ENCODE results near the gene CNOT3.

Gene CNOT3

DNA sequence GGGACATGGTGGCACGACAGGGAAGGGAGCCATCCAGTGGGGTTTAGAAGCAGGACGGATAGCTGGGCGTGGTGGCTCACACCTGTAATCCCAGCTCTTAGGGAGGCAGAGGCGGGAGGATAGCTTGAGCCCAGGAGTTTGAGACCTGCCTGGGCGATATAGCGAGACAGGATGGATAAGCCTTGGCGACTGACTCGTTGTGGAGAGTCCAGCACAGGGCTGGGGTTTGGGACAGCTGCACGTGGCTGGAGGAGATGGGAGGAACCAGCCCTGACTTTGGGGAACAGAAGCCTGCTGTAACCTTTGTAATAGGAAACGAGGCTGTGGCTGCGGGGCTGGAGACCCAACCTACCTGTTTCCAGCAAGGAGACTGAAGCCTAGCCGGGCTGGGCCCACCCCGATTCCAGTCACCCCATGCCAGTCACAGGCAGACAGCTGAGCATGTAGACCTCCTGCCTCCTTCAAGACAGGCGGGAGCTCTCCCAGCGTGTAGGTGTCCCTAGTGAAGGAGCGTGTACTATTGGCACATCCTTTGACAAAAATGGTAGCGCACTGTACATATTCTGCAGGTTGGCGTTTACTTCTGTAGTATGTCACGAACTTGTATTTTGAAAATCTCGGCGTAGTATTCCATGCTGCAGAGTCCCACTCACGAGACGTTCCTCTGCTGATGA, 13.9 kb downstream of the CNOT3 start:
- DNase-seq (ENCODE audit: low read depth): no peak

DNA sequence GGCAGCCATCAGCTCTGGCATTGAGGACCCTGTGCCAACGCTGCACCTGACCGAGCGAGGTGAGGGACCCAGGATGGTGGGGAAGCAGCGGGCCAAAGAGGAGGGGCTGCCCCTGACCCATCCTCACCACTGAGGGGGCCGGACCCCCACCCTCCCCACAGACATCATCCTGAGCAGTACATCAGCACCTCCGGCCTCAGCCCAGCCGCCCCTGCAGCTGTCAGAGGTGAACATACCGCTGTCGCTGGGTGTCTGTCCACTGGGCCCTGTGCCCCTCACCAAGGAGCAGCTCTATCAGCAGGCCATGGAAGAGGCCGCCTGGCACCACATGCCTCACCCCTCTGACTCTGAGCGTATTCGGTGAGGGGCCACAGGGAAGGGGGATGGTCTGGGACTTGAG, 14.7 kb downstream of the CNOT3 start:
- no peak for DNase-seq (ENCODE audit: low read depth)

DNA sequence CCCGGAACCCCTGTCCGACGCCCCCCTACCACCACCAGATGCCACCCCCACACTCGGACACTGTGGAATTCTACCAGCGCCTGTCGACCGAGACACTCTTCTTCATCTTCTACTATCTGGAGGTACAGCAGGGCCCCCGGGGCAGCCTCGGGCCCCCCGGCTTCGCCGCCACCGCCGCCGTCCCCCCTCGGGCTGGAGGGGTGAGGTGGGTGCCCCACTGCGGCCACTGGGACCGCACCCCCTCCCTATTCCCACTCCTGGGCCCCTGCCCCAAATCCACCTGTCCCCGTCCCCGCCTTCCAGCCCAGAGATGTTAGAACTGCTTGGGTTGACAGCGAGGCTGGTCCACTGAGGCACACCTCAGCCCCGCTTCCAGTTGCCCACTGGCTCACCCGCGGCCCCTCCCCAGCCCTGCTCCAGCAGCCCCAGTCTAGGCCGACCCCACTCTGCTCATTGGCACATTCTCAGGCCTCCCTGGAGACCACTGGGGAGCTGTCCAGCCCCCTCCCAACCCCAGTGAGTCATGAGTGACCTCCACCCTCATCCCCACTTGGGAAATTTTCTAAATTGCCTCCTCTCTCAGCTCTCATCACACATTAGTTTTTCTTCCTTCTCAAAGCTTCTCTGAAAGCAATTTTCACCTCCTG, 15.4 kb downstream of the CNOT3 start:
- DNase-seq (ENCODE audit: low read depth): no peak

DNA sequence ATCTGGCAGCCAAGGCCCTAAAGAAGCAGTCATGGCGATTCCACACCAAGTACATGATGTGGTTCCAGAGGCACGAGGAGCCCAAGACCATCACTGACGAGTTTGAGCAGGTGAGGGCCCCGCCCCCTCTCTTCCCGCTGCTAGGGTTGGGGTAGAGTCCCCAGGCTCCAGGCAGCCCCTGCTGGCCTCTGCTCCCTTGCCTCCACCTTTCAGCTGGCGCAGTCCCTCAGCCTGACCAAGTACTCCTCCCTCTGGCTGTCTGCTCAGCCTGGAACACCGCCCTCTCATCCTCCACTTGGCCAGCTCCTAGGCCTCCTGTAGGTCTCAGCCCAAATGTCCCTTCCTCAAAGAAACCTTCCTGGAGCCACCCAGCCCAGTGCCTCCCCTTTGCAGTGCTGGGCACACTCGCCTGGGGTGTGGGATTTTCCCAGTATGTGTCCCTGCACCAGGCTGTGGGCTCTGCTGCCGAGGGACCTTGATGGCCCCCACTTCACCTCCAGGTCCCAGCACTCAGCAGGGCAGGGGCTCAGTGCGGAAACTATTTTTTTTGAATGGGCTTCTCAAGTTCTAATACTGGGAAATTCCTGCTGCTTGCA, 16.3 kb downstream of the CNOT3 start:
- DNase-seq (ENCODE audit: low read depth): no peak

DNA sequence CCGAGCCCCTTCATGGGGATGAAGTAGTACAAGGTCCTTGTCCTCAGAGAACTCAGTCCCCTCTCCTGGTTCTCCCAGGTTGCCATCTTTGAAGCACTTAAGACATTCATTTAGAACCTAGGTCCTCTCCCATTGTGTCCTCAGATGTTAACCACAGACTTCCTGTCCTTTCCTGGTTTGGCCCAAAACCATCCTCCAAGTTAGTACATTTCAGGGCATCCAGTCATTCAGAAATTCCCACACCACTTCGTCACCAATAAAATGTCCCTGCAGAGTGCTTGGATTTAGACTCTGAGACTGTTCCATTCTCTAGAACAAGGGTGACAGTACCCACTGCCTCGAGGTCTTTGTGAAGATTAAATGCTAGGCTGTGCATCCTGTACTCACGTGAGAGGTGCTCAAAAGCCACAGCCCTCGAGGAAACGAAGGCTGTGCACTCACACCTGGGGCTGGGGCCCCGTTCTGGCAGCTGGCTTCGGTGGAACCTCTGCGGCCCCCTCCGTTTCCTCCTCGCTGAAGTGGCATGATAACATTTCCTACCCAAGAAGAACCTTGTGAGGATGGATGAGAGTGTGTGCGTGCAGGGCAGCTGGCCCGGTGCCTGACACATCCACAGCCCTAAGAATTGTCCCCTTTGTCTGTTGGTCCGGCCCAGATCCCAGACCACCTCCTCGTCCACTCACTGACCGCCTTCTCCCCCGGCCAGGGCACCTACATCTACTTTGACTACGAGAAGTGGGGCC, 17.2 kb downstream of the CNOT3 start:
- DNase-seq (ENCODE audit: low read depth): no peak

DNA sequence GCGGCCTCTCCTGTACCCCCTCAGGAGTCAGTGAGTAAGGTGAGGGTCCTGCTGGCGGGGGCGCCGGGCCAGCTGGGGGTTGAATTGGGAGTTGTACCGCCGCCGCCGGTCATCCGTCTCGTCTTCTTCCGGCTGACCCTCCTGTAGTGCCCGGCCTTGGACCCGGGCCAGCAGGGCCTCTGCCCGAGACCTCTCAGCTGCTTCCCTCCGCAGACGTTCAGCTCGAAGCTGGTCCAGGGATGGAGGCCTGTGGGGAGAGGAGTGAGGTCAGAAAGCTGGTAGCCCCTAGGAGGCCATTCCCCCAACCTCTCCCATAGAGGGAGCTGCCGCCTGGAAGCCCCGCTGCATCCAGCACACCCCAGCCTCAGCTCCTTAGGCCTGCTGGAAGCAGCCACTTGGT, 18.1 kb downstream of the CNOT3 start:
- DNase-seq (ENCODE audit: low read depth): no peak

DNA sequence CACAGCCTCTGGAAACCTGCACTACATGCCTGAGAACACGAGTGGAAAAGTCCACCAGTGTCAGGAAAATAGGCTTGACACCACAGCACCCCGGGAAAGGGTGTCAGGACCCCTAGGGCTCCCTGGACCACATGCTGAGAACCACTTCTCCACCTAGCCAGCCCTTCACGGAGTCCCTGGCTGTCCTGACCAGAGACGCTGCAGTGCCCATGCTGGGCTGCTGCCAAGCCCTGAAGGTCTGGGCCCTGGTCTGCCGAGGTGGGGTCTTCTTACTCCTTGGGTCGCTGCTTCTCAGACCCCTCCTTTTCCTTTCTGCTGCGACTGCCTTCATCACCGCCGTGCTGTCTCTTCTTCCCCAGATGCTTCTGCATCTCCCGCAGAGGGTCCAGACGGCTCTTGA, 18.9 kb downstream of the CNOT3 start:
- DNase-seq (ENCODE audit: low read depth): no peak

DNA sequence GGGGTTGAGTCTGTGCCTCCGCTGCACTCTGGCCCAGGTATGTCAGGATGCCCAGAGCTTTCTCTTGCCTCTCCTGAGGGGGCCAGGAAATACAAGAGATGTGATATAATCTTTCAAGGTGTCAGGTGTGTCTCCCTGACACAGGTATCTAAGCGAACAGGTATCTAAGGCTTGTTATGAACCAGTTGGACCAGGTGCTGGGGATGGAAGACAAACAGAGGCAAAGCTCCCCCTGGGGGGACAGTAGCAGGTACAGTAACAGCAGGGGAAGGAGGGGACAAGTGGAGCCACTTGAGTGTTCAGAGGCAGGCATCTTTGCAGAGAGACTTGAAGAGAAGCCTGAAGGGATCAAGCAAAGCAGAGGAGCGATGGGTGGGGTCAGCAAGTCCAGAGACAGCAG, 19.4 kb downstream of the CNOT3 start:
- DNase-seq (ENCODE audit: low read depth): no peak

DNA sequence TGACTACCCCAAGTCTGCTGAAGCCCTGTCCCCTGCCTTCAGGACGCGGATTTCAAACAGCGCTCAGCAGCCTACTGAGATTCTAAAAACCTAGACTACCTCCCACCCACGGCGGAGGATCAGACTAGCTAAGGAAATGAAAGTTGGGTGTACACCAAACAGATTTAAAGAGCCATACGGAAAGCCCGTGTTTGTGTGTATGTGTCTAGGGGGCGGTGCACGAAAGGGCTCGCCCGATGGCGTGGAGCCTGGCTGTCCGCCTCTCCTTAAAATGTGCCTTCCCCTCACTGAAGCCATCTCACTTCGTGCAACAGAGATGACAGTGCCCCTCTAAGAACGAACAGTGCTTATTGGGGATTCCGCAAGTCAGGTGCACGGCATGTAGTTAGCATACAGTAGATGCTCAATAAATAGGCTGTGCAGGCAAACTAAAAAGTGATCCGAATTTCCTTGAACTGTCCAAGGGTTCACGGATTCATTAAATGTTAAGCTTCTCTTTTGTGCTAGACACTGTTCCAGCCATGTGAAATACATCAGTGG, 21.3 kb downstream of the CNOT3 start:
- DNase-seq (ENCODE audit: low read depth): no peak

DNA sequence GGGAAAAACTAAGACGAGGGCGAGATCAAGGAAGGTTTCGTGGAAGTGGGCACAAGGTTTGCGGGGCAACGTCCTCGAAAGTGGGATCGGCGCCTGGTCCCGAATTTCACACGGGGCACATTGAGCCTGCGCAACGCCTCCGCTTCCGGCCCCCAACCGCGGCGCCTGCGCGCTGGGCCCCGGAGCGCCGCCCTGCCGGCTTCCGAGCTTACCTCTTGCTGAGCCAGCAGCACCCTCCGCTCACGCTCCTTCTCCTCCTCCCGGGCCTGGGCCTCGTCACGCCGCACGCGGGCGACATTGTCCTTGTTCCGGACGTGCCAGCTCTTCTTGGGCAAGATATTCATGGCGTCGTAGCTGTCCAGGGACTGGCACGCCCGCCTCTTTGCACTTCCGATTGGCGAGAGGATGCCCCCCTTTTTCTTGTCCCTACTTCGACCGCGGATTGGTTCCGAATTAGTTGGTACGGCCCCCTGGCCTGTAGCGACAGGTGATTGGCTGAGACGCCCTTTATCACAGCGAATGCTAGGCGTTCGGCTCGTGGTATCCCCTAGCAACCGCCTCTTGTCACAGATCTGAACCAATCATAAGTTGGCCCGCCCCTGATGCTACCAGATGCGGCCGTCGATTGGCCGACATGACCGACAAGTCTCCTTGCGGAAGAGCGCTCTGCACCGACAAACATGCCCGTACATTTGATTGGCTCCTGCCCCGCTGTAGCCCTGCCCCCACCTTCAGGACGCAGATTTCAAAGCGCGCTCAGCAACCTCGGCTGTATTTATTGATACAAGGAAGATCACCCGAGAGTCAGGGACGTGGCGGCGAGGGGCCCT, 22.0 kb downstream of the CNOT3 start, which contains the start of gene LENG1:
Gene LENG1, minus strand, starts transcription at position 370 of the 830 bp plus-strand sequence. Its CDS starts 26 bp downstream, at position 344.
- DNase-seq (ENCODE audit: low read depth): peak; percentile 97

DNA sequence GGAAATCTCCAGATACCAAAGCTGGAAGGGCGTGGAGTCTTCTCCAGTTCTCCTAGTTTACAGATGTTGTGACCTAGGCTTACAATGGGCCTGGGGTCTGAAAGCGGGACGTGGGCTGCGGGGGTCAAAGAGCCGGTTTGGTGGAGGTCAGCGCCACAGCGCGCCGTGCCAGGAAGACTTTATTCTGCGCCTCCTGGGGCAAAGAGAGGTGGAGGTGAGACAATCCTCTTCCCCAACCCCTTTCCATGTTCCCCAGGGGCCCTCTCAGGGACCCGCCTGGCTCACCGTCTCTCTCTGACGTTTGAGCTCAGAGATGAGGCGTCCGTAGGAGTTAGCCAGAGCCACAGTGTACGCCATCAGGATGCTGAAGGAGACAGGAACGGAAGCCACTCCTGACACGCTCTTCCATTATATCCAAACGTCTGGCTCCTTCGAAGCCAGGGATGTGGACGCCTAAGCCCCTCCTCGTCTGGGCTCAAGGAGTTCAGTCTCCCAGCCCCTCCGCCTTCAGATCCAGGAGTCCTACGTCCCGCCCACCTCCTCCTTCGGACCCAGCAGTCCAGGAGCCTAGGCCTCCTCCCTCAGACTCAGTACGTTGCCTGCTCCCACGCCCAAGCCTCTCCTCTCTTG, 22.7 kb downstream of the CNOT3 start:
- DNase-seq (ENCODE audit: low read depth): no peak

DNA sequence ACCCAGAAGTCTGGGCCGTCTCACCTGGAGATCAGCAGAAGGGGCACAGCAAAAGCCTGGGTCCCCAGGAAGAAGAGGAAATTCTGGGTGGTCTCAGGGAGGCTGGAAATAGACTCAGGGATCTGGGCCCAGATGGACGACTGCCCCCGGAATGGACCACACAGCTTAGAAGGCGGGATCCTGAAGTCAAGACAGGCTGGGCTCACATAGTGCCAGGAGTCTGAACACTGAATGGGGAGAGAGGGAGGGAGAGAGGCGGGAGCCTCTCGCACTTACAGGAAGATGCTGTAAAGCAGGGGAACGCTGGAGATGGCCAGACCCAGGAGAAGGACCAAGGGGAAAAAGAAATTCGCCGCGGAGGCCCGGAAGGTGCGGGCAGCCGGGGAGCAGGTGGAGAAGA, 23.3 kb downstream of the CNOT3 start:
- no peak for DNase-seq (ENCODE audit: low read depth)

DNA sequence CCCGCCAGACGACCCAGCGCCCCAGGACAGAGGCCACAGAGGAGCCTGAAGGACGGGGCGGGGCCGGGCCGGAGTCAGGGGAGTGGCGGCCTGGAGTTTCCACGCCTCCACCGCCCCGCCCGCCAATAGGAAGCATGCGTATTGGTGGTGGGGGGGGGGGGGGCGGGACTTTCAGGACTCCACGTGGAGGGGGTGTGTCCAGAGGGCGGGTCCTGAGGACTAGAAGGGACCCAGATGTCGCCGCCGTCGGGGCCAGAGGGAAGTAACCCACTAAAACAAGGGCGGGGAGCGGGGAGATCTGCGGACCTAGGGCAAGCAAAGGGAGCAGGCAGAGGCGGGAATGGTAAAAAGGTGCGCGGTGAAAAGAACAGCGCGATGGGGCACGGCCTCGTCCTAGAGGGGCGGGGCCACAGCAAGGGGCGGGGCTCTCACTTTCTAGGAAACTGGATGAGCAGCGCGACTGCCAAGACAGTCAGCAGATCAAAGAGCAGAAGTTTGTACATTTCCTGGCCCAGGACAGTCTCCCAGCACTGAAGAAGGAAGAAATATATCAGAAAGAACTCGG, 24.8 kb downstream of the CNOT3 start:
- DNase-seq (ENCODE audit: low read depth): peak; percentile 70

DNA sequence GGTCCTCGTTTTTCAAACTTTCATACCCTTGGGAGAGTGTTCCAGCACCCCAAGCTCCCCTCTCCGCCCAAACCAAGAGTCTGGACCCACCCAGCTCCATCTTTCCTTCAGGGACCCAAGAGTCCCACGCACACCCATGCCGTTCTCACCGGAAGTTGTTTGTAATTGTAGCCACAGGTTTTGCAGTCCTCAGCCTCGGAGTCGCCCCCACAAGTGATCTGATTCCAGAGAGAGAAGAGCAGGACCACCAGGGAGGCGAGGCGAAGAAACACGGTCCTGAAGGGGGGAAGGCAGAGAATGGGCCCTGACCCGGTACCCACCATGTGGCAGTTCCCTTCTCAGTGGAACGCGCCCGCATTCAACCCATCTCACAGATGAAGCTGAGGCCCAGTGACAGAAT, 25.3 kb downstream of the CNOT3 start:
- DNase-seq (ENCODE audit: low read depth): no peak

DNA sequence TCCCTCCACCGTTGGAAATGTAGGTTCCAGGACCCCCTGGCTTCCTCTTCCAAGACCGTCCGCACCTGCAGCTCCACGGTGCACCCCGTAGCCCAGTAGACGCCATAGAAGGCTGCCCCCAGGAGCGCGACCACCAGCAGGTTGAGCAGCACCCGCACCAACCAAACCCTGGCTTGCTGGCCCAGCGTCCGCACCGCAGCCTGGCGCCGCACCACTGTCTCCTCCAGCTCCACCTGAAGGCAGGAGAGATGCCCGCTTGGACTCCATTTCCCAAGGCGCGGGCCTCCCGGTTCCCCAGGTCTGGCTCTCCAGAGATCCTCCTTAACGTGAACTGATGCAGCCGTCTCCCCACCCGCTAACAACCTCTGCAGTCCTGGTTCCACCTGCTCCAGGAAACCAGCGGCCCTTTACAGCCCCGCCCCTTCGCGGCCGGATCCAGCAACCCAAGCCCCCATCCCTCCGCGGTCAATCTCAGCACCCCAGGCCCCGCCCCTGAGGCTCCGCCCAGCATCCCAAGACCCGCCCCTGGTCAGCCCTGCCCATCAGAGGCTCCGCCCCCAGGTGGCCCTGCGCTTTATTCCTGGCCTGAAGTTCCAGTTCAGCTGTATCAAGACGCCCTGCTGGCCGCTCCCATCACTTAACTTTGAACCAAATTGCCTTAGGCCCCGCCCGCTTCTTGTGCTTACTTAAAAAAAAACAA, 27.0 kb downstream of the CNOT3 start:
- DNase-seq (ENCODE audit: low read depth): no peak

DNA sequence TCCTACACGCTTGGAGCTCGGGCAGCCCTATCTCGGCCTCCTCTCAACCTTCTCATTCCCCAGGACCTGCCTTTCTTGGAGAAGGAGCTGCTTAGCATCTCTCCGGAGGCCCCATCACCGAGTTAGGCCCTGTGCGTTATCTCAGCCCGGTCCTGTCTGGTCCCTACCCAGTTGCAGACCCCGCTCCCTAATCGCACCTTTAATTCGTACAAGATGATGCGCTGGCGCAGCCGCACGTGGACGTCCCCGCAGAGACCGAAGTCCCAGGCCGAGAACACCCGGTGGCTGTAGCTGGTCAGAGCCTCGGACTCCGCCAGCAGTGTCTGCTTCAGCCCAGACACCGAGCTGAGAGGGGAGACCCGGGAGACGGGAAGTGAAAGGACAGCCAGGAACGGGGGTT, 27.7 kb downstream of the CNOT3 start:
- no peak for DNase-seq (ENCODE audit: low read depth)

DNA sequence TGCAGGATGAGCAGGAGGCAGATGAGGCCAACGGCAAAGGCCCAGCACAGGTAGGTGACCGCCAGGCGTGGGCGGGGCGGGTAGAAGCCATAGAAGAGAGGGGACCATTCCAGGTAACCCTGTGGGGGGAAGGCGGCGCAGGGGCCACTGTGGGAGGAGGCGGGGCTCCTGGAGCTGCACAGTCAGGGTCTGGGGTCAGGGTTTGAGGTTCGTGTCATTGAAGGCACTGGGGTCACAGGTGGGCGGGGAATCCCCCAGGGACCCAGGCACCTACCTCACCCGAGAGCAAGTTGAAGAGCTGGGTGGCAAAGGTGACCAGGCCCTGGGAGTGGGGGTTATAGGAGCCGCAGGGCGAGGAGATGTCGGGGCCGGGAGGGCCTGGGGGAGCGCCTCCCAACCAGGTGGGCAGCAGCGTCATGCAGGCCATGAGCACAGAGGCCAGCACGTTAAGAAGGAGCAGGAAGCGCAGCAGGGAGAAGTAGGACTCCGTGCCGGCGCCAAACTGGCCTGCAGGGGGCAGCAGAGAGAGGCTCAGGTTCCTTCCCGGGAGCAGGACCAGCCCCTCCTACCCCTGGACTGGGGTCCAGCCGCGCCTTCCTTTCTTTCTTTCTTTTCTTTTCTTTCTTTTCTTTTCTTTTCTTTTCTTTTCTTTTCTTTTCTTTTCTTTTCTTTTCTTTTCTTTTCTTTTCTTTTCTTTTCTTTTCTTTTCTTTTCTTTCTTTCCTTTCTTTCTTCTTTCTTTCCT, 30.8 kb downstream of the CNOT3 start:
- DNase-seq (ENCODE audit: low read depth): peak; percentile 89

DNA sequence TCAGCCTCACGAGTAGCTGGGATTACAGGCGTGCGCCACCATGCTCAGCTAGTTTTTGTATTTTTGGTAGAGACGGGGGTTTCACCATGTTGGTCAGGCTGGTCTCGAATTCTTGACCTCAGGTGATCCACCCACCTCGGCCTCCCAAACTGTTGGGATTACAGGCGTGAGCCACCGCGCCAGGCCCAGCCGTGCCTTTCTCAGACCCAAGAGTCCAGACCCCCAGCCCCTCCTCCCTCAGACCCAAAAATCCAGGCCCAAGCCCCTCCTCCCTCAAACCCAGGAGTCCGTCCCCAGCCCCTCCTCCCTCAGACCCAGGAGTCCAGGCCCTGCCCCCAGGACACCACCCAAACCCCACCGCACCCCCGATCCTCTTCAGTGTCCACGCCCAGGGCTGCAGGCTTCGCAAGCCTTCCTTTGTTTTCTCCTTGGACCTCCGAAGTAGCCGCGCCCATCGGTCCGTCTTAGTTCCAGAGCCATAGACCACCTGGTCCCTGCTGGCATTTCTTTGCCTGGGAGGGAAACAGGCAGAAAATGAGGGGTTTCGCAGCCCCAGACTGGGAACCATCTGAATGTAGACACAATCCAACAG, 31.7 kb downstream of the CNOT3 start:
- DNase-seq (ENCODE audit: low read depth): no peak

Data from stimulated activated CD8-positive, alpha-beta memory T cell treated with anti-CD3 and anti-CD28 coated beads, Interleukin-4, amount 100 ng/mL, for 24 hours (primary cell).